T-helper 2 cell treated with Interferon-gamma antibody and Interleukin-4, amounts not matched to agents 100 ng/mL and 5 ng/mL, for 36 hours (primary cell): Measurements from ENCODE around the gene MRPL50. TPM values are rescaled to one million over a fixed set of nuclear protein-coding genes. Genes with fewer than 3 reads are reported as not detected.

Experiments
- intact Hi-C: fragments of 100-400 bp; cut with micrococcal nuclease; formaldehyde crosslinking; loops from one replicate; pipeline ENCODE4 v1.15.1; 2023
- total RNA-seq: library from RNA; stranded (reverse); gene quantifications from 2 replicates; pipeline ENCODE4 v1.2.3, GENCODE V29; 2022

MRPL50 gene
- total RNA-seq, 1 donor from 2014 or later, result 11.8 TPM

- intact Hi-C loops, result no loop called here
Observed at GRCh38 chr9:101342595-101342994, 55.8 kb downstream of the MRPL50 start.

DNA sequence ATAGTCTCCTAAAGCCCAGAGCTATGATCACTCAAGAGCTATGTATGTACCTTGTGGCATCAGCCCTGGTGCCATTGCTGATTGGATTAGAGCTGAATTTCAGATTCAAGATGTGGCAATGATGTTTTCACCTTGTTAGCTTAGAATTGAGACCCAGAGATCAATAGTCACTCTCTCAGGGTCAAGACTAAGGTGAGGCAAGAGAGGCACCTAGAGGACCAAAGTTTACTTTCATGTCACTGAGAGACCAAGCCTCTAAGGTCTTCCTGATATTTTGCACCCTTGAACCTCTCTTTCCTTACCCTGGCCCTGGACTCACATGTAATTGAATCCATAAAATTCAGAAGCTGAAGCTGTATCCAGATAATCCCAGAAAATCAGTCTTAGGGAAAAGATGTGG, 56.5 kb downstream of the MRPL50 start:
- intact Hi-C loops, result no loop called here

Other genes starting within 250 kb of the MRPL50 start
- gene BAAT, start 13.6 kb downstream of the MRPL50 start, total RNA-seq, result not detected in 2 replicates
- gene ZNF189, start 233 bp upstream of the MRPL50 start, total RNA-seq, result 10.0 and 11.6 TPM in 2 replicates
- gene ALDOB, start 37.2 kb upstream of the MRPL50 start, total RNA-seq, result not detected in 2 replicates
- gene RNF20, start 135.2 kb upstream of the MRPL50 start, total RNA-seq, result 43.5 and 44.1 TPM in 2 replicates
- gene PPP3R2, start 196.4 kb upstream of the MRPL50 start, total RNA-seq, result not detected in 2 replicates